ENCODE measurements around the gene METTL27.

GRCh38 chr7:73801577-73801976, 40.7 kb downstream of the METTL27 start:
- TF ChIP-seq, protein P1, sequence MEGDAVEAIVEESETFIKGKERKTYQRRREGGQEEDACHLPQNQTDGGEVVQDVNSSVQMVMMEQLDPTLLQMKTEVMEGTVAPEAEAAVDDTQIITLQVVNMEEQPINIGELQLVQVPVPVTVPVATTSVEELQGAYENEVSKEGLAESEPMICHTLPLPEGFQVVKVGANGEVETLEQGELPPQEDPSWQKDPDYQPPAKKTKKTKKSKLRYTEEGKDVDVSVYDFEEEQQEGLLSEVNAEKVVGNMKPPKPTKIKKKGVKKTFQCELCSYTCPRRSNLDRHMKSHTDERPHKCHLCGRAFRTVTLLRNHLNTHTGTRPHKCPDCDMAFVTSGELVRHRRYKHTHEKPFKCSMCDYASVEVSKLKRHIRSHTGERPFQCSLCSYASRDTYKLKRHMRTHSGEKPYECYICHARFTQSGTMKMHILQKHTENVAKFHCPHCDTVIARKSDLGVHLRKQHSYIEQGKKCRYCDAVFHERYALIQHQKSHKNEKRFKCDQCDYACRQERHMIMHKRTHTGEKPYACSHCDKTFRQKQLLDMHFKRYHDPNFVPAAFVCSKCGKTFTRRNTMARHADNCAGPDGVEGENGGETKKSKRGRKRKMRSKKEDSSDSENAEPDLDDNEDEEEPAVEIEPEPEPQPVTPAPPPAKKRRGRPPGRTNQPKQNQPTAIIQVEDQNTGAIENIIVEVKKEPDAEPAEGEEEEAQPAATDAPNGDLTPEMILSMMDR (IDR thresholded peaks at IDR 0.05) = no peak
- TF ChIP-seq POLR2A (IDR thresholded peaks at IDR 0.05) (no peak), POLR2AphosphoS5 (IDR thresholded peaks at IDR 0.05) (peak in 2 of 3 donors; percentile 62 to 69)

All from transverse colon (tissue), 4 donors.